GM12801 (cell line): Measurements from ENCODE around the gene TAP2.

Source experiments
- TF ChIP-seq, protein P1 (sequence below): IDR thresholded peaks from one replicate; pipeline ENCODE4 v1.5.1; 2011; ENCODE audit warnings: control low read depth; ENCODE audit not compliant: insufficient read length; ENCODE audit errors: extremely low read depth

The TAP2 gene

DNA sequence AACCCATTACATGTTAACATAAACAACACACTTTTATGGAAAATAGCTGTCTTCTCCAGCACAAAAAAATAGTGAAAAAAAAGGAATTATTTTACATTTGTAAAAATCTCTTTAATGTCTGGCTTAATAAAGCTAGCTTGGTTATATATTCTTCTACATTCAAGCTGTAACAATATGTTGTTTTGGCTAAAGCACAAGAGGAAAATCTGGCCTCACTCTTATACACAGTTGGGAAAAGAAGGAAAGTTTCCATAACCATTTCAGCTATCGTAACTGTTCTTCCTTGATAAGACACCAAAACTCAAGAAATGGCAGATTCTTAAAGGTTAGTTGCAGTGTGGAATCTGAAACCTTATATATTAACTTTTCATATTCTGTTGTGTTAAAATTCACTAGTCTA is 29.4 kb downstream of the TAP2 start:
- TF ChIP-seq, protein P1, sequence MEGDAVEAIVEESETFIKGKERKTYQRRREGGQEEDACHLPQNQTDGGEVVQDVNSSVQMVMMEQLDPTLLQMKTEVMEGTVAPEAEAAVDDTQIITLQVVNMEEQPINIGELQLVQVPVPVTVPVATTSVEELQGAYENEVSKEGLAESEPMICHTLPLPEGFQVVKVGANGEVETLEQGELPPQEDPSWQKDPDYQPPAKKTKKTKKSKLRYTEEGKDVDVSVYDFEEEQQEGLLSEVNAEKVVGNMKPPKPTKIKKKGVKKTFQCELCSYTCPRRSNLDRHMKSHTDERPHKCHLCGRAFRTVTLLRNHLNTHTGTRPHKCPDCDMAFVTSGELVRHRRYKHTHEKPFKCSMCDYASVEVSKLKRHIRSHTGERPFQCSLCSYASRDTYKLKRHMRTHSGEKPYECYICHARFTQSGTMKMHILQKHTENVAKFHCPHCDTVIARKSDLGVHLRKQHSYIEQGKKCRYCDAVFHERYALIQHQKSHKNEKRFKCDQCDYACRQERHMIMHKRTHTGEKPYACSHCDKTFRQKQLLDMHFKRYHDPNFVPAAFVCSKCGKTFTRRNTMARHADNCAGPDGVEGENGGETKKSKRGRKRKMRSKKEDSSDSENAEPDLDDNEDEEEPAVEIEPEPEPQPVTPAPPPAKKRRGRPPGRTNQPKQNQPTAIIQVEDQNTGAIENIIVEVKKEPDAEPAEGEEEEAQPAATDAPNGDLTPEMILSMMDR, result no peak

DNA sequence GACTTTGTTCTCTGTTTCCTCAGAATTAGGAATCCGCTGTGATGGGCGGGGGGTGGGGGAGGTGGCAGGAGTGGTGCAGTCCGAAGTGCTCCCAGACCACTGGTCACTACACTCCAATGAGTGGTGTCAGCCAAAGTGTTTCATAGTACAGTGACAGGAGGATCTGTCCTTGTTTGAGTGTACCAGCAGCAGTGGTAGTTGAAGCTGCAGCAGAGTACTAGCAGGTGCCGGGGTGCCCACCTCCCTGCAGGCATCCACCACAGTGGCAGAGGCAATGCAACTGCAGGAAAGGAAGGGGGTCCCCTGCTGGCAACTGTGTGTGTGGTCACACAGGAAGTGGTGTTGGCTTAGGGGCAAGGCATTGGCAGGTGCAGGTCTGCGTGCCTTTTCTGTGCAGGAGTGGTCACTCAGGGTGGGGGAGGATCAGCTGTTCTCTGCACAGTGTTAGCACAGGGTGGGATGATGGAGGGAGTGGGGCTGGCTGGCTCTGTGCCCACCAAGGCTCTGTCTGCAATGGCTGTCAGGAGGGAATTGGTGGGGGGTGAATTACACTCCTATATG is 31.4 kb downstream of the TAP2 start:
- TF ChIP-seq, protein P1, result no peak

DNA sequence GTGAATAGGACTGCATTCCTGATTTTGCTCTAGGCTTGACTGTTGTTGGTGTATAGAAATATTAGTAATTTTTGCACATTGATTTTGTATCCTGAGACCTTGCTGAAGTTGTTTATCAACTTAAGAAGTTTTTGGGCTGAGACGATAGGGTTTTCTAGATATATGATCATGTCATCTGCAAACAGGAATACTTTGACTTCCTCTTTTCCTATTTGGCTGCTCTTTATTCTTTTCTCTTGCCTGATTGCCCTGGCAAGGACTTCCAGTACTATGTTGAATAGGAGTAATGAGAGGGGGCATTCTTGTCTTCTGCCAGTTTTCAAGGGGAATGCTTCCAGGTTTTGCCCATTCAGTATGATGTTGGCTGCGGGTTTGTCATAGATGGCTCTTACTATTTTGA is 35.1 kb downstream of the TAP2 start:
- TF ChIP-seq, protein P1, result no peak

DNA sequence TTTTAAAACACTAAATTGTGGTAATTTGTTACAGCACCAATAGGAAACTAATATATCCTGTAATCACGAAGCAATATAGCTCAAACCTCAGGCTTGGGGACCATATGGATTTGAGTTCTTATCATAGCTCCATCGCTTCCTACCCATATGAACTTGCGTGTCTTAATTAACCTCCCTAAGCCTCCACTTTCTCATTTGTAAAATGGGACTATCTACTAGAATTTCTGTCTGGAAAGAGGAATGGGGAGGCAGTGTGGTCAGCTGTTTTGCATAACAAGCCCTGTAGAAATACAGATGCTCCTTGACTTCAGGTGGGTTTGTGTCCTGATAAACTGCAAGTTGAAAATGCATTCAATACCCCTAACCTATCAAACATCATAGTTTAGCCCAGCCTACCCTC is 38.8 kb downstream of the TAP2 start:
- TF ChIP-seq, protein P1, result no peak

DNA sequence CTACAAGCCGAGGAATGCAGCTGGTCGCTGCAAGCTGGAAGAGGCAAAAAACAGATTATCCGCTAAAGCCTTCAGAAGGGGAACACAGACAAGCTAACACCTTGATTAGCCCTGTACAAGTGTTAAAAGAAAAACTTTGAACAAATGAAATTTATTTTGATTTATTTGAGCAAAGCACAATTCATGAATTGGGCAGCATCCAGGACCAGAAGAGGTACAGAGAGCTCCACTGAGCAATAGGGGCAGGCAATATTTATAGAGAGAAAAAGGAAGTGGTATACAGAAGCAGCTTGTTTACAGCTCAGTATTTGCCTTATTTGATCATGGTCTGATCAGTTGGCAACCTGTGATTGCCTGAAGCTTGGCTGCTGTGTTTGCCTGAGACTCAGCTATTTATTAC is 39.4 kb downstream of the TAP2 start:
- TF ChIP-seq, protein P1, result no peak

DNA sequence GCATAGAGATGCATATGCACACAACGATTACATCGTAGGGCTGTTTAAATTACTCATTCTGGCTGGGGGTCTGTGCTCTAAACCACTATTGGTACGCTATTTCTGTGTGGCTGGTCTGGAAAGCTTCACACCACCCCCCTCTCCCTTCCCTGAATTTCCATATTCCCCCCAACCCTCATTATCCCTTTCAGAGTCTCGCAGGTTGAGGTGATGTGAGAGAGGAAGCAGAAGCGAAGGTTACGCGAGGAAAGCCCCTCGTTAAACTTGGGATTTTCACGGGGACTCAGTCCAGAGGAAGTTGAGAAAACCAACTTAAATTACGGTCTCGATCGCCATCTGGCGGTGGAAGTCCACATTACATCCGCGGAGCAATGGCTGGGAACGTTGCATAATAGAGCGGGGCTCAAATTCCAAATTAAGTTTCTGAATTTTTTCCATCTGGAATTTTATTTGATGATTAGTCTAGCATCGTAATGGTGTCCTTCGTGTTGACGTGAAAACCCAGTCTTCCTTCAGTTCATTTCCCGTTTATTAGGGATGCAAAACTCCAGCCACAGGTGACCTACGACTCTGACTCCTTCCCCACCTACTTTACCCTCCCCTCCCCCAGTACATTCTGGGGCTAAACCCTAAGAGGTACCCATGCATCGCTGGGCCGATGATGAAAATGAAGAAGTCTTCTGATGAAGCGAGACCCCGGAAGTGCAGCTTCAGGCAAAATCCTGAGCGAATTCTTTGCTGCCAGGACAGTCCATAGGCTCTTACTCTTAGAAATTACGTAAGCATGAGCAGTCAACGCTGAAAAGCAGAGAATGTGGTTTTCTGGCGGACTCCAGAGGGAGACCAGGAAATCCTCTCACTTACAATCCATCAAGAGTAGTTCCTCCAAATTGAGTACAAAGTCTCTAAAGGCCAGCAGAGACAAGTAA is 41.4 kb downstream of the TAP2 start:
- TF ChIP-seq, protein P1, result no peak

DNA sequence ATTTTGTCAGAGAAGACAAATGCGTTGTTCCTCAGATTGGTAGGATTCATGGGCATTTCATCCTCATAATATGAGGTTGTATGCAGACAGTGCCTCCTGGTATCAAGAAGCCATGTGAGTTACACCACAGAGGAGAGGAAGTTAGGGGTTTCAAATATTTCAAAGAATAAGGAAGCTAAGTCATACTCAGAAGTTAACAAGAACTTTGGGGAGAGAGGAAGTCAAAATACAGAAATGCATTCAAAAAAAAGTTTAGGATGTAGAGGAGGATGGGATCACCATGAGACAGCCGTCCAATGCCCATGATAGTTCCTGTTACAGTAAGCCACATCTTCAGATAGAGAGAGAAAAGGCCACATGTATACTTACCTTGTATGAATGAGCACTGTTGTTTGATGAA is 44.0 kb downstream of the TAP2 start:
- TF ChIP-seq, protein P1, result no peak
